Subcutaneous abdominal adipose tissue (tissue), 5 donors: ENCODE results near the gene CABLES1.
"Not testable (repeated sequence)": the region's sequence is repeated elsewhere in the genome, so short reads cannot be mapped to it uniquely, and the experiment has no call there.

Source experiments
- H3K27ac ChIP-seq: one replicate; pipeline ENCODE4 v1.7.0; 2013; ENCODE audit warnings: low read depth, mild to moderate bottlenecking, inconsistent platforms, low read length, moderate library complexity
- H3K27me3 ChIP-seq, 5 donors: one replicate each; pipeline ENCODE4 v1.7.0; 2013; ENCODE audit warnings: low read length in 5 of 5, inconsistent platforms in 1 of 5; ENCODE audit not compliant: control insufficient read depth in 5 of 5, insufficient read depth in 4 of 5
- H3K36me3 ChIP-seq, 5 donors: one replicate each; pipeline ENCODE4 v1.7.0; 2013; ENCODE audit warnings: low read length in 5 of 5; ENCODE audit not compliant: control insufficient read depth in 5 of 5, insufficient read depth in 5 of 5
- H3K4me1 ChIP-seq, 5 donors: one replicate each; pipeline ENCODE4 v1.7.0; 2013; ENCODE audit warnings: low read length in 5 of 5, mild to moderate bottlenecking in 3 of 5, moderate library complexity in 1 of 5; ENCODE audit not compliant: control insufficient read depth in 5 of 5, insufficient read depth in 5 of 5
- H3K4me3 ChIP-seq, 5 donors: one replicate each; pipeline ENCODE4 v1.7.0; 2013; ENCODE audit warnings: low read length in 5 of 5, low read depth in 1 of 5
- H3K9ac ChIP-seq, 5 donors: one replicate each; pipeline ENCODE4 v1.7.0; 2013; ENCODE audit warnings: low read length in 5 of 5, mild to moderate bottlenecking in 4 of 5, moderate library complexity in 3 of 5
- H3K9me3 ChIP-seq, 5 donors: one replicate each; pipeline ENCODE4 v1.7.0; 2013; ENCODE audit warnings: low read length in 5 of 5; ENCODE audit not compliant: control insufficient read depth in 5 of 5
- donor health status: healthy.
- donor health status: healthy.
- donor health status: healthy.
- donor health status: healthy.
- donor health status: healthy.

CABLES1 gene

GRCh38 chr18:23268641-23269040, 133.4 kb downstream of the CABLES1 start:
- Histone ChIP-seq H3K27me3 (no peaks in the 10 kb centered on the region), H3K27ac (no peak overlapping the region), H3K9me3 (peaks cover 0 to 3% (median 0%) of the 10 kb centered on the region in 5 donors), H3K4me1 (peaks cover 0 to 16% (median 13%) of the 10 kb centered on the region in 5 donors), H3K4me3 (no peak overlapping the region), H3K36me3 (no peaks in the 10 kb centered on the region), H3K9ac (no peak overlapping the region)

- H3K4me1 ChIP-seq, result peaks cover 0 to 16% (median 13%) of the 10 kb centered on the region in 5 donors
- H3K27ac ChIP-seq, H3K27me3 ChIP-seq, H3K4me3 ChIP-seq, H3K9me3 ChIP-seq, H3K36me3 ChIP-seq, H3K9ac ChIP-seq: not testable (repeated sequence)
These were observed 133.8 kb downstream of the CABLES1 start for GRCh38 chr18:23269068-23269467.

GRCh38 chr18:23269928-23270327, 134.6 kb downstream of the CABLES1 start:
- Histone ChIP-seq H3K4me3 (no peak overlapping the region), H3K9me3 (peaks cover 0 to 3% (median 0%) of the 10 kb centered on the region in 5 donors), H3K4me1 (peaks cover 0 to 19% (median 16%) of the 10 kb centered on the region in 5 donors), H3K9ac (no peak overlapping the region), H3K36me3 (no peaks in the 10 kb centered on the region), H3K27me3 (no peaks in the 10 kb centered on the region), H3K27ac (no peak overlapping the region)

GRCh38 chr18:23270986-23271680, 135.8 kb downstream of the CABLES1 start:
- peaks cover 0 to 3% (median 0%) of the 10 kb centered on the region in 5 donors for H3K9me3 ChIP-seq
- H3K9ac ChIP-seq, result no peak overlapping the region
- H3K27ac ChIP-seq, result no peak overlapping the region
- H3K27me3 ChIP-seq, result no peaks in the 10 kb centered on the region
- no peak overlapping the region for H3K4me3 ChIP-seq
- H3K36me3 ChIP-seq, result no peaks in the 10 kb centered on the region
- peaks cover 2 to 19% (median 18%) of the 10 kb centered on the region in 5 donors for H3K4me1 ChIP-seq

GRCh38 chr18:23272498-23273232, 137.4 kb downstream of the CABLES1 start:
- no peaks in the 10 kb centered on the region for H3K27me3 ChIP-seq
- H3K4me3 ChIP-seq, result no peak overlapping the region
- H3K36me3 ChIP-seq, result no peaks in the 10 kb centered on the region
- peaks cover 0 to 4% (median 2%) of the 10 kb centered on the region in 5 donors for H3K9me3 ChIP-seq
- no peak overlapping the region for H3K9ac ChIP-seq
- H3K4me1 ChIP-seq, result peaks cover 2 to 23% (median 19%) of the 10 kb centered on the region in 5 donors
- H3K27ac ChIP-seq, result no peak overlapping the region

- no peak overlapping the region for H3K27ac ChIP-seq
- H3K9me3 ChIP-seq, result peaks cover 0 to 7% (median 3%) of the 10 kb centered on the region in 5 donors
- H3K4me3 ChIP-seq, result no peak overlapping the region
- H3K36me3 ChIP-seq, result no peaks in the 10 kb centered on the region
- no peak overlapping the region for H3K9ac ChIP-seq
- peaks cover 2 to 23% (median 19%) of the 10 kb centered on the region in 5 donors for H3K4me1 ChIP-seq
- H3K27me3 ChIP-seq, result no peaks in the 10 kb centered on the region
These were observed 138.2 kb downstream of the CABLES1 start for GRCh38 chr18:23273443-23273966.

- no peaks in the 10 kb centered on the region for H3K27me3 ChIP-seq
- H3K4me3 ChIP-seq, result no peak overlapping the region
- peaks cover 2 to 23% (median 19%) of the 10 kb centered on the region in 5 donors for H3K4me1 ChIP-seq
- H3K27ac ChIP-seq, result no peak overlapping the region
- H3K9ac ChIP-seq, result no peak overlapping the region
- peaks cover 0 to 7% (median 2%) of the 10 kb centered on the region in 5 donors for H3K9me3 ChIP-seq
- no peaks in the 10 kb centered on the region for H3K36me3 ChIP-seq
These were observed 139.6 kb downstream of the CABLES1 start for GRCh38 chr18:23274638-23275482.

- no peaks in the 10 kb centered on the region for H3K27me3 ChIP-seq
- peaks cover 2 to 23% (median 19%) of the 10 kb centered on the region in 5 donors for H3K4me1 ChIP-seq
- H3K36me3 ChIP-seq, result no peaks in the 10 kb centered on the region
- peaks cover 0 to 7% (median 0%) of the 10 kb centered on the region in 5 donors for H3K9me3 ChIP-seq
- H3K4me3 ChIP-seq, result no peak overlapping the region
- no peak overlapping the region for H3K9ac ChIP-seq
- H3K27ac ChIP-seq, result no peak overlapping the region
These were observed 141.2 kb downstream of the CABLES1 start for GRCh38 chr18:23276451-23276850.

- Histone ChIP-seq H3K4me3 (no peak overlapping the region), H3K4me1 (peaks cover 2 to 32% (median 22%) of the 10 kb centered on the region in 5 donors), H3K9ac (no peak overlapping the region), H3K27me3 (no peaks in the 10 kb centered on the region), H3K36me3 (no peaks in the 10 kb centered on the region), H3K9me3 (peaks cover 0 to 7% (median 0%) of the 10 kb centered on the region in 5 donors), H3K27ac (no peak overlapping the region)
These were observed 142.1 kb downstream of the CABLES1 start for GRCh38 chr18:23277399-23277798.
